IPS-11a (cell line): Measurements from ENCODE around the gene WNT1.

ENCODE experiments used
- H3K4me3 ChIP-seq: one replicate; pipeline ENCODE4 v1.5.1; 2013; ENCODE audit warnings: low read depth, low read length, control low read depth

Gene WNT1

GRCh38 chr12:48998497-48999353 is 20.6 kb downstream of the WNT1 start:
- peak overlapping the region; percentile 30 for H3K4me3 ChIP-seq

- H3K4me3 ChIP-seq, result peak within 1 kb of the TSS; percentile 30
Observed at GRCh38 chr12:48999371-49000131, 21.4 kb downstream of the WNT1 start, which contains the start of gene DDN. TSS of gene DDN (minus strand) at chr12:48999375. CDS start at chr12:48999287, 88 bp downstream.

DNA sequence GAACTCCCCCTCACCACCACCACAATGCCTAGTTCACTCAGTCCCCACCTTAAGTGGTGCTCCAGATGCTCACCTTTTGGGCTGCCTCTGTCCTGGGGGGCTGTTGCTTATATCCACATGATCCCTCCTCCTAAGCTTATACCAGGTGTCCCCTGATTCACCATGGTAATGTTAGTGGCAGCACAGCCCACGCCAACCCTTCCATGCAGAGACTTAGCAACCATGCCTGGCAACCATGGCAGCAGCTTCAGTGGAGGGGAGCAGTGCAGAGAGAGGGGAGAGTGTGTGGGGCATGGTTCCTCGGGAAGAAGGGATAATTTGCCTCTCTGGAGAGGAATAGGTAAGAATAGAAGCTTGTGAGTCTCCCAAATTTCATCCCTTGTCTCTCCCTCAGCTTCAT is 22.2 kb downstream of the WNT1 start:
- H3K4me3 ChIP-seq, result no peak overlapping the region

GRCh38 chr12:49008943-49009342 is 30.8 kb downstream of the WNT1 start:
- H3K4me3 ChIP-seq, result no peak overlapping the region

- no peak overlapping the region for H3K4me3 ChIP-seq
Observed at GRCh38 chr12:49010092-49010668, 32.1 kb downstream of the WNT1 start.

DNA sequence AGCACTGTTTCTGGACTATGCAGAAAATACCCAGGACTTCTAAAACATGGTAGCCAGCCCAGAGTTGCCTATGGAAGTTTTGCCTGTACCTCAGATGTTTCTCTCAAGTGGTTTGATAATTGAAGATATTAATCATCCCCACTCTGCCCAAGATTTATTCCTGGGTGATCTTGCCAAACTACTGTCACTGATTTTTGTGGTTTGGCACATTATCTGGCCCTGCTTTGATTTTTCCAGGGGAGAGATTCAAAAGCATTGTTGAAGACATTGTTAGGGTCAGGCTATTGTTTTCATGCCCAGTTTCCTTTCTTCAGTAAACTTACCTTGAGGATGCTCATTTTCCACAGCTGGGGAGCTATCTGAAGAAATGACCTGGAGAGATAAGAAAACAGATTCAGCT is 34.6 kb downstream of the WNT1 start:
- no peak overlapping the region for H3K4me3 ChIP-seq

- H3K4me3 ChIP-seq, result no peak overlapping the region
Observed at GRCh38 chr12:49013428-49013827, 35.3 kb downstream of the WNT1 start.

DNA sequence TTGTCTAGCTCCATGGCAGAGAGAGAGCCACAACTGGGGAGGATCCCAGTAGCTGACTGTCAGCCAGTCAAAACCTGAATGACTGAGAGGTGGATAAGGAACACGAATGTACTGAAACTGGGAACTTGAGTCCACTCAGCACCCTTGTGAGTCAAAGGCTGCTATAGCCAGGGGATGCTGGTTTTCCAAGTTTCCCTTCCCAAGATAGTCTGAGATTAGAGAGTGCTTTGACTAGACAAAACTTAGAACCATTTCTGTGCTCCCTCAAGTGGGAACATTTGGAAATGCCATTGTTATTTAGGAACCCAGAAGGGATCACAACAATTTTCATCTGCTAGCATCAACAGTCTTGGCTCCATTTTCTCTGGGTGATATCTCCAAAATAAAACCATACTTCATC is 36.4 kb downstream of the WNT1 start:
- H3K4me3 ChIP-seq, result no peak overlapping the region

- H3K4me3 ChIP-seq, result no peak overlapping the region
Observed at GRCh38 chr12:49015196-49015595, 37.1 kb downstream of the WNT1 start.

- peak overlapping the region; percentile 93 for H3K4me3 ChIP-seq
Observed at GRCh38 chr12:49017891-49018260, 39.8 kb downstream of the WNT1 start.

- peak within 1 kb of the TSS; percentile 93 for H3K4me3 ChIP-seq
Observed at GRCh38 chr12:49018261-49019119, 40.4 kb downstream of the WNT1 start, which contains the start of gene PRKAG1. TSS of gene PRKAG1 (minus strand) at chr12:49018776. CDS start at chr12:49018740, 36 bp downstream.

DNA sequence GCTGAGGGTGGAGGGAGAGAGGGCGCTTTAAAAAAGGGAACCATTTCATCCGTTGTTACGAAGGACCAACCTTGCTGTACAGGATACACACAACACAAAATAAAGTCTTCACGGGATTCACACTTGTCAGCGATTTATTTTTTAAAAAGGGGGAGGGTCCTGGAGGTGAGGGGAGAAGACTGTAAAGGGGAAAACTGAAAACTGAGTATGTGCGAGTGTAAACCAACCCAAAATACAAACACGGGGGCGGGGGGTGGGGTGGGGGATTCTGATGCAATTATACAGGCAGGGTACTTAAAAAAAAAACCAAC is 41.0 kb downstream of the WNT1 start:
- peak overlapping the region; percentile 93 for H3K4me3 ChIP-seq

DNA sequence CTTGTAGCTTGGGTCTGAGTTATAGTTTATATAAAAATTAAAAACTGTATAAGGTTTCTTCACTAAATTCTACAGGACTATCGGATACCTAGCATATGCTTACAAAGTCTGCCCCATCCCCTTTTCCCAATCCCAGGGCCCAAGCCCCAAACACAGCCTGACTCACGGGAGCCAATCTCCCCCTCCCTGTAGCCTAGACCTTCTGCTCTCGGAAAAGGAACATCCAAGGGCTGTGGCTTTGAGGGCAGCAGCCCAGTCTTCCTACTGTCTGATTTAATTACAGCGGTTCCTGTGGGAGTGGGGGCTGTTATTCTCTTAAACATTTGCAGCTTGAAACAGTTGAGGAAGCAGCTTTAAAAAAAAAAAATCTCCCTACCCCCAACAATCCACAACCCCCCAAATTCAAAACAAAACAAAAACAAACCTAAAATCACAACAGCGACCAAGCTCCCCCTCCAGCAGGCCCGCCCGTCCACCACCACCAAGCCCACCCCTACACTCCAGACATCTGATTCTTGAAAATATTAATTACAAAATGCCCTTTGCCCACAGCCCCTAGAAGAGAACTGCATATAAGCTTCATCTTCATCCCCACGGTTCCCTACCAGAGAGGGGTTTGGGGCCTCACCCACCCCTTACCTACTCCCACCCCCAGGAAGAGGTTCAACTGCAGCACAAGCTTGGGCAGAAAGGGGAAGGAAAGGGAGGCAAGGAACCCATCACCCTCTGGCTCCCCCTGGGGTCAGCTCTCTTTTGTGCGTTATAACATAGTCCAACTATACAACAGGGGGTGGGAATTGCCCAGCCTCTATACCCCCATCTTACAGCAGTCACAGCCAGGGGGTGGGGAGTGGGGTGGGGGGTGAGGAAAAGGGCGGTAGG is 41.6 kb downstream of the WNT1 start:
- H3K4me3 ChIP-seq, result no peak overlapping the region

DNA sequence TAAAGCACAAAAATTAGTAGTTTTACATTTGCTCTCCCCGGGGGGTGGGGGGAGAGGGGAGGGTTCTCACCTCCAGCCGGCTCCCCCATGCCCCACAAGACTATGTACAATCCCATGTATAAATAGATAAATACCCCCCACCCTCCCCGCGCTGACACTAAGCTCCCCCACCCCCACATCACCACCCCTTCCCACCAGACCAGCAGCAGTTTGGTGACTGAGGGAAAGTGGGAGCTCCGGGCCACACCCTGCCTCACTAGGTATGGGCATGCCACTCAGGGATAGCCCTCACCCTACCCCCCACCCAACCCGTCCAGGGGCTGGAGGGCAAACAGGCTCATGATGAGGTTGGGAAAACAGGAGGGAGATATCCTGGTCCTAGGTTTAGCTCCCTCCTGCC is 42.3 kb downstream of the WNT1 start:
- H3K4me3 ChIP-seq, result no peak overlapping the region

- H3K4me3 ChIP-seq, result no peak overlapping the region
Observed at GRCh38 chr12:49021292-49021915, 43.3 kb downstream of the WNT1 start.

DNA sequence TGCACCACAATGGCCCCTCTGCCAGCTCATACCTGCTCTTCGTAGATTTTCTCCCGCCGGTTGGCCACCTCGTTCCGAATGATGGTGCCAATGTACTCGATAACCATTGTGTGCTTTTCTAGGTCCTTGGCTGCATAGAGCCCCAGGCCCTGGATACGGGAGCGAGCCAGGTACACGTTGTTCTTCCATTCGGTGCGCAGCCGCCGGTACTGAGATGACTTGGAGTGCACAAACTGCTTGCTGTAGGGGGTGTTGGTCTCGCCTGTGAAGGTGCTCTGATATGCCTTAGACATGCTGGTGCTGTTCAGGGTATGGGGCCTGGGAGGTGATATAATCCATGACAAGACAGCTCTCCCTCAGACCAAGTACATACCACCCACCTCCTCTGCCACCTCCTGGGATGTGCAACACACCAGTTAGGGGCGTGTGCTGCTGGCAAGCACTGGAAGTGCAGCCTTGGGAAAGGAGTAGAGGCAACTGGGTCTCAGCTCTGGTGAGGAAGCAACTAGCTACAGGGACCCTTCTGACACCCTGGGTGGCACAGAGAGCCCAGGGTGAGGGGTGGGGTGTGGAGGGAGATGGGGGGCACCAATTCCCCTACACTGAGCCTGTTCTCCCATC is 44.5 kb downstream of the WNT1 start:
- H3K4me3 ChIP-seq, result no peak overlapping the region

- no peak overlapping the region for H3K4me3 ChIP-seq
Observed at GRCh38 chr12:49023812-49024211, 45.7 kb downstream of the WNT1 start.

- no peak overlapping the region for H3K4me3 ChIP-seq
Observed at GRCh38 chr12:49024543-49024942, 46.4 kb downstream of the WNT1 start.

DNA sequence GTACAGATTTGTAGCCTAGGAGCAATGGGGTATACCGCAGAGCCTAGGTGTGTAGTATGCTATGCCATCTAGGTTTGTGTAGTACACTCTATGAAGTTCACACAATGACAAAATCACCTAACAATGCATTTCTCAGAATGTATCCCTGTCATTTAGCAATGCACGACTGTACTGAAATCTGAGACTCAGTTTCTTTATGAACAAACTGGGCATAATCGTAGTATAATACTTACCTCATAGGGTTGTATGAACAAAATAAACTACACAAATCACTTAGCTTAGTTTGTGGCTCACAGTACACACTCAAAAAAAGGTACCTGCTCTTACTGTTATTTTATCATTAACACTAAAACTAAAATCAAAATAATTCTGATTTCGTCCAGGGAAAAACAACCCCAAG is 47.3 kb downstream of the WNT1 start:
- H3K4me3 ChIP-seq, result no peak overlapping the region
